ENCODE data around the gene FAM221A.
"Not testable (repeated sequence)": the region's sequence is repeated elsewhere in the genome, so short reads cannot be mapped to it uniquely, and the experiment has no call there.

FAM221A gene

DNA sequence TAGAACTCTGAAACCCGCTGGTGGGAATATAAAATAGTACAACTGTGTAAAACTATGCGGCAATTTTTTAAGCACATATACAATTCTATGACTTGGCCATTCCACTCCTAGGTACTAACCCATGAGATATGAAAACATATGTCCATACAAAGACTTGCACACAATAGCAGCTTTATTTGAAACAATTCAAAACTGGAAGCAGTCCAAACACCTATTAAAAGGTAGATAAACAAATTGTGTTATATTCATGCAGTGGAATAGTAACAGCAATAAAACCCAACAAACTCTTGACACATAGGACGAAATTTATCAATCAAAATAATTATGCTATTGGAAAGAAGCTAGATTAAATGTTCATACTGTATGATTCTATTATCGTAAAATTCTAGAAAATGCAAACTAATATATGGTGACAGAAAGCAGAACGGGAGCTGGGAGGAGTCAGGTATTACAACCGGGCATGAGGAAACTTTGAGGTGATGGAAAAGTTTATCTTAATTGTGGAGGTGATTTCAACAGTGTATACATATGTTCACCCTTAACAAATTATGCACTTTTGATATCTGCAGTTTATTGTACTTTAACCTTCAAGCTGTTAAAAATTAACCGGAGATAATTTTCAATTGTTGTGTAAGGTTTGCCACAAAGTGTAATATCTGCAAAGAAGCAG is 29.2 kb downstream of the FAM221A start:
- no peak for DNase-seq

DNA sequence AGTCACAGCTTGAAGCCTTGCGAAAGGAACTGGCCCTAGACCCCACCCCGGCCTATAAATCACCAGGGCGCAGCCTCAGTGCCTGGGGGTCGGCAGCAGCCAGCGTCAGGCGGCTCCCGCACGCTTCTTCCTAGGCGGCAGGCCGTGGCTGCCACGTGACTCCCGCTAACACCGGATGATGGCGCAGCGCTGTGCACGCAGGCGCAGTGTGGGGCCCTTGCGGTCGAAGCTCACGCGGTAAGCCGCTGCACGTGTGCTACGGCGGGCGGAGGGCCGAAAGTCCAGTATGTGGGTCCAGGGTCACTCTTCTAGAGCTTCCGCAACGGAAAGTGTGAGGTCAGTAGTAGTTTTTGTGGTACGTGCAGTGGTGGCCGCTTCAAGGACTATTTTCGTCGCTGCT is 30.0 kb downstream of the FAM221A start, which contains the start of gene STK31:
Gene STK31, plus strand, starts transcription at position 220 of the 400 bp plus-strand sequence. Its CDS starts 67 bp downstream, at position 287.
- no peak for DNase-seq

DNA sequence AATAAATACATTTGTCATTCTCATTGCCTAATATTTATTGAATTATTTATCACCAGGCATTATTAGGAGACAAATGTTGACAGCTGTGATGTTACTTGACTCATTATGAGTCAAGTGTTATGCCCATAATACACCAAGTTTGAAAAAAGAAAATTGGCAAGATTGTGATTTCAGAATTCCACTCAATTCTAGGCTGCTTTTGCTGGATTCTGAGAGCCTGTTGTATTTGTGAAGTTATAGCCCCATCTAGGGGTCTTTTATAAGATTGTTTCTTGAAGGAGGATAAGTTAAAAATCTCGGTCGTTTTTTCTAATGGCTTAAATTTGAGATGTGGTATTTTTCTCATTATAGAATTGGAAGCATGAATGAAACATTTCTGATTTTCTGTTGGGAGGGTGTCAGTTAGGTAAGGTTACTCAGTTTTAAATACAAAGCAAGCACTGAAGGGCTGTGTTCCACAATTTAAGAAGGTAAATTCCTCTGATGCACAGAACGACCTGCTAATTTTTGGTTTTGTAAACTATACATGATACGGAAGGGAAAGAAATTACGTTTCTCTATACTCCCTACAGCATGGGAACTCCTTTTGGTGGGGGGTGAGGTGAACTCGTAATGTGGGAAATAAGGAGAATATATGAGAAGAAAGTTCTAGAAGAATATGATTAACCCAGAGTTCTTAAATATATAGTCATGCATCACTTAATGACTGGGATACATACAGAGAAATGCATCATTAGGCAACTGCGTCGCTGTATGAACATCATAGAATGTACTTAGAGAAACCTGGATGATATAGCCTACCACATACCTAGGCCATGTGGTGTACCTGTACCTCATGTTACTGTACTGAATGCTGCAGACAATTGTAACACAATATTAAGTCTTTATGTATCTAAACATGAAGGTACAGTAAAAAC is 32.6 kb downstream of the FAM221A start:
- DNase-seq: no peak

DNA sequence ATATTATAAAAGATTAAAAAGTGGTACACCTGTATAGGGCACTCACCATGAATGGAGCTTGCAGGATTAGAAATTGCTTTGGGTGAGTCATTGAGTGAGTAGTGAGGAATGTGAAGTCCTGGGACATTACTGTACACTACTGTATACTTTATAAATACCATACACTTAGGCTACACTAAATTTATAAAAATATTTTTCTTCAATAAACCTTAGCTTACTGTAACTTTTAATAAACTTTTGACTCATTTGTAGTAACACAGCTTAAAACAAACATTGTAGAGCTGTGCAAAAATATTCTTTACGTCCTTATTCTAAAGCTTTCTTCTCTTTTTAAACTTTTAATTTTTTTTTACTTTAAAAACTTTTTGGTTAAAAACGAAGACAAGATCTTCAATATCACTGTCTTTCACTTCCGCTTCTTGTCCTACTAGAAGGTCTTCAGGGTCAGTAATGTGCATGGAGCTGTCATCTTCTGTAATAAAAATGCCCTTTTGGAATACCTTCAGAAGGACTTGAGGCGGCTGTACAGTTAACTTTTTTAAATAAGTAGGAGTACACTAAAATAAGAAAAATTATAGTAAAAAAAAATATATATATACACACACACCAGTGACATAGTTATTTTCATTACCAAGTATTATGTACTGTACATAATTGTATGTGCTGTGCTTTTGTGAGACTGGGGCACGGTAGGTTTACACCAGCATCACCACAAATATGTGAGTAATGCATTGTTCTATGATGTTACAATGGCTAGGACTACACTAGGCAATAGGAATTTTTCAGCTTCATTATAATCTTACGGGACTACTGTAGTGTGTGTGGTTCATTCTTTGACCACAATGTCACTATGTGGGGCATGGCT is 33.5 kb downstream of the FAM221A start:
- no peak for DNase-seq

DNA sequence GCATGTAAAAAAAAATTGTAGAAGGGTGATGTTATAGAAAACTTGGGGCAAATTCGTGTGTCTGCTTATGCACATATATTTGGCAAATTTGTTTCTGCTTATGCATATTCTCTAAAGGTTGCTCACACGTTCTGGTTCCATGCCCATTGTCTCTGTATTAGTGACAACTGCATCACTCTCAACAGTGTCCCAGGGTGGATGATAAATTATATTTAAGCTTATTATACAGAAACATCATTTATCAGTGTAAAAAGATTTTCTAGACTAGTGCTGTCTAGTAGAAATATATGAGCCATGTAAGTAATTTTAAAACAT is 34.1 kb downstream of the FAM221A start:
- no peak for DNase-seq

DNA sequence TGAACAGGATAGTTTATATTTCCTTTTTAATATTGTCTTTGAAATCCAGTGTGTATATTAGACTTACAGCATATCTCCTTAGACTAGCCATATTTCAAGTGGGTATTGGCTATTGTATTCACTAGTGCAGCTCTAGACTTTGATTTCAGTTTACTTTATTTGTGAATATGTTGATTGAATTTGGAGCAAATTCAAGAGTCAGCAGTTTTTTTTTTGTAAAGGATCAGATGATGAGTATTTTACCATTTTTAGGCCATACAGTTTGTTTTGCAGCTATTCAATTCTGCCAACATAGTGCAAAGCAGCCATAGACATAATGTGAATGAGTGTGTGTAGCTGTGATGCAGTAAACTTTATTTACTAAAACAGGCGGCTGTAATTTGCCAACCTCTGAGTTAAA is 34.6 kb downstream of the FAM221A start:
- DNase-seq: no peak

DNA sequence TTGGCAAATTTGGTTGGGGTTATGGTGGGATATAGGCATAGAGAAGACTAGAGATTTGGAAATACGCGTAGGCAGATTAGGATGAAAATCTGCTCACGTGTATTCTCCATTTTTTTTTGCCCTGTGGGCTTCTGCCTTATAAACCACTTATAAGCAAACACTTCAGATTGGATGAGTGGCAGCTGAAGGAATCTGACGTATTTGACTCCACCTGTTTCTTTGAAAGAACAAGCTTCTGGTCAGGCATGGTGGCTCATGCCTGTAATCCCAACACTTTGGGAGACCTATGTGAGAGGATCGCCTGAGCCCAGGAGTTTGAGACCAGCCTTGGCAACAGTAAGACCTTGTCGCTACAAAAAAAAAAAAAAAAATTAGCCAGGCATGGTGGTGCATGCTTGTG is 35.1 kb downstream of the FAM221A start:
- DNase-seq: no peak

DNA sequence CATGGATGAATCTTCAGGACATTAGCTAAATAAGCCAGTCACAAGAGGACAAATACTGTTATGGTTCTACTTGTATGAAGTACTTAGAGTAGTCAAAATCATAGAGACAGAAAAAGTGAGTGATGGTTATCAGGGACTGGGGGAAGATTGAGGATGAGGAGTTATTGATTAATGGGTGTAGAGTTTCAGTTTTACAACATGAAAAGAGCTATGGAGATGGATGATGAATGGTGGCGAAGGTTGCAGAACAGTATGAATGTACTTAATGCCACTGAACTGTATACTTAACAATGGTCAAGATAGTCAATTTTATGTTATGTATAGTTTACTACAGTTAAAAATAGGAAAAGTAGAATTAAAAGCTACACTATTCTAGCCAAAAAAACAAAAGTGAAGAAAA is 37.8 kb downstream of the FAM221A start:
- DNase-seq: no peak

DNA sequence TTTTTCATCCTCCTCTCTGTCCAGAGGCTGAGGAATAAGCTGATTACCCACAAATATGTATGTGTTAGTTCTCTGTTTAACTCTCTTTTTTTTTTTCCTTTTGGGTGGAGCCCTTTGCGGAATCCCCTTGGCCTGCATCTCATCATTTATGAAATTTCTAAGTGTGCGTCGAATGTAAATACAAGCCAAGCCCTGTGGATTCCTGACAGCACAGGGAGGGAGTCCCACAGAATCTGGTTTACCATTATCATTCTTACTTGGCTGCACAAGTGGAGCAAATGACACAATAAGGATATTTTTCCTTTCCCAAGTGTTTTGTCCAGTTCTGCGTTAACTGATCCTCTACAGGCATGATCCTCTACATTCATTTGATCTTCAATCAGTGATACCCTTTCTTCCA is 41.5 kb downstream of the FAM221A start:
- DNase-seq: no peak

DNA sequence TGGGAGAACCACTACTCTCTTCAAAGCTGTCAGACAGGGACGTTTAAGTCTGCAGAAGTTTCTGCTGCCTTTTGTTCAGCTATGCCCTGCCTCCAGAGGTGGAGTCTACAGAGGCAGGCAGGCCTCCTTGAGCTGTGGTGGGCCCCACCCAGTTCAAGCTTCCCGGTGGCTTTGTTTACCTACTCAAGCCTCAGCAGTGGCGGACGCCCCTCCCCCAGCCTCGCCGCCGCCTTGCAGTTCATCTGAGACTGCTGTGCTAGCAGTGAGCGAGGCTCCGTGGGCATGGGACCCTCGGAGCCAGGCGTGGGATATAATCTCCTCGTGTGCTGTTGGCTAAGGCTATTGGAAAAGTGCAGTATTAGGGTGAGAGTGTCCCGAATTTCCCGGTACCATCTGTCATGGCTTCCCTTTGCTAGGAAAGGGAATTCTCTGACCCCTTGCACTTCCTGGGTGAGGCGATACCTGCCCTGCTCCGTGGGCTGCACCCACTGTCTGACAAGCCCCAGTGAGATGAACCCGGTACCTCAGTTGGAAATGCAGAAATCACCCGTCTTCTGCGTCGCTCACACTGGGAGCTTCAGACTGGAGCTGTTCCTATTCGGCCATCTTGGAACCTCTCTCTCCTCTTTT is 42.7 kb downstream of the FAM221A start:
- not testable (repeated sequence) for DNase-seq

DNA sequence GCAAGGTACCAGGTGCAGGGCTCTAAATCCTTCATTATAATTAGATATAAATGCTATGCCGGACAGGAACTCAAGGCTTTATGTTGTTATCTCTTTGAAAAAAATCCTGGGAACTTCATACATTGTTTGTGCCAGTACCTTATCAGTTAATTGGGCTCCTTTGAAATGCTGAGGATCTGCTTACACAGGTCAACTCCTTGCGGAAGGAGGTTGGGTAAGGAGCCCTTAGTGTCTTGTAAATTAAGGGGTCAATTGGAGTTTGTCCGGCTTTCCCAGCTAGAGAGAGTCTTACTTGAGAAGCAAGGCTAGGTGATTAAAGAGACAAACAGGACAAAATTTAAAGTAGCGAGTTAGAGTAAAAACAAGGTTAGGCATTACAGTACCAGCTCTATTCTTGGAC is 44.1 kb downstream of the FAM221A start:
- not testable (repeated sequence) for DNase-seq

DNA sequence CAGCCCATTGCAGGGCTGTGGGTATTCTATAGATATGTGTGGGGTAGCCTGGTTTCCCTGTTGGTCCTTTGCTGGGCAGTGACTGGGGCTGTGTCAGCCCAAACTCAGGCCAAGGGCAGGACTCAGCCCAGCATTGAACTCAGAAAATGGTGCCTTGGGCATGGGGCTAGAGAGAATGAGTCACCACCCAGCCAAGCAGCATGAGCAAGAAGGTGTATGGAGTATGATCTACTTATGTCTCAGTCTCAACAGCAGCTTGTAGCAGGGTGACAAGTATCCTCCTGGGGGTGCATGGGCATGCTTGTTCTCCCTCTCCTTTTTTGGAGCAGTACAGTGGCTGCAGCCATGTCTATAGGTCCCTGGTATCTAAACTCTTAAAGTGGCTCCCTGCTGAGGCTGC is 62.1 kb downstream of the FAM221A start:
- no peak for DNase-seq

DNA sequence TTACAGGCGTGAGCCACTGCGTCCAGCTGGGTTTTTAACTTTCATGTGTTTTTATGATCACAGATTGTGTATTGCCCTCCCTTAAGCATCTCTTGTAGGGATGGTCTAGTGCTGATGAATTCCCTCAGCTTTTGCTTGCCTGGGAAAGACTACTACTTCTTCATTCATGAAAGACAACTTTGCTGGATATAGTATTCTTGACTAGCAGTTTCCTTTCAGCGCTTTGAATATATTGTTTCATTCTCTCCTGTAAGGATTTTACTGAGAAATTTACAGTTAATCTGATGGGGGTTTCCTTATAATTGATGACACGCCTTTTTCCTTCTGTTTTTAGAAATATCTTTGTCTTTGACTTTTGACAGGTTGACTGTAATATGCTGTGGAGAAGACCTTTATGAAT is 63.2 kb downstream of the FAM221A start:
- DNase-seq: no peak

DNA sequence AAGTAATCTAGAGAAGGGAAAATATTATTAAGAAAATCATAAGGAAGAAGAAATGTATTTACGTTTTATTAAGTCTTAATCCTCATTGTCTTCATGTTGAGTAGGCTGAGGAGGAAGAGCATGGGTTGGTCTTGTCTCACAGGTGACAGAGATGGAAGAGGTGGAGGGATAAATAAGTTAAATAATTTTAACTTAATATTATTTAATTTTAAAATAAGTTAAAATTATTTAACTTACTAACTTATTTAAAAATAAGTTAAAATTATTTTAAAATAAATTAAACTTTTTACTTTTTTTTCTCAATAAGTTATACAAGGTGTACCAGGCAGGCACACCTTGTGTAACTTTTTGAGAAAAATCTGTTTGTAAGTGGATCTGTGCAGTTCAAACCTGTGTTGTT is 66.6 kb downstream of the FAM221A start:
- DNase-seq: no peak

DNA sequence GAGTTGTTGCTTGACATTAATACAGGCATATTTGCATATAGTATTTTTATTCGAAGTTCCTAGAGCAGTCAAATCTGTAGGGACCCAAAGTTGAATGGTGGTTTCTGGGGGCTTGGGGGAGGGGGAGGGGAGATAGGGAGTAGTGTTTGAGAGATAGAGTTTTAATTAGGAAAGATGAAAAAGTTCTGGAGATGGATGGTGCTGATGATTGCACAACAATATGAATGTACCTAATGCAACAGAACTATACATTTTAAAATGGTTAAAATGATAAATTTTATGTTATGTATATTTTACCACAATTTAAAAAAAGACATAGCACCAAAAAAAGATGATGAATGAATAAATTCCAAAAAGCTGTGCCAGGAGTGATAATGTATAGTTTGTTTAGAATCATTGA is 71.9 kb downstream of the FAM221A start:
- no peak for DNase-seq

All from GDM1 (cell line).